HEK293 (cell line): ENCODE data around the gene PIP5KL1.

ENCODE experiments used
- GFI1B ChIP-seq: fragments of 450-650 bp; formaldehyde crosslinking; IDR thresholded peaks from 2 replicates; pipeline ENCODE4 v1.5.1; 2016; ENCODE audit warnings: missing biosample characterization, missing genetic modification characterization
- HOXC10 ChIP-seq: sonication (generic); formaldehyde crosslinking; IDR thresholded peaks from 2 replicates; pipeline ENCODE4 v1.8.1; 2023; ENCODE audit warnings: mild to moderate bottlenecking, missing genetic modification reagents
- ZNF140 ChIP-seq: fragments of 450-650 bp; formaldehyde crosslinking; IDR thresholded peaks from 2 replicates; pipeline ENCODE4 v1.5.1; 2016; ENCODE audit warnings: missing biosample characterization, missing genetic modification characterization
- ZNF146 ChIP-seq: fragments of 450-650 bp; formaldehyde crosslinking; IDR thresholded peaks from 2 replicates; pipeline ENCODE4 v1.5.1; 2016; ENCODE audit warnings: missing biosample characterization, missing genetic modification characterization
- ZNF175 ChIP-seq: fragments of 450-650 bp; formaldehyde crosslinking; IDR thresholded peaks from 2 replicates; pipeline ENCODE4 v1.5.1; 2016; ENCODE audit warnings: missing biosample characterization, missing genetic modification characterization
- ZNF37A ChIP-seq: fragments of 450-650 bp; IDR thresholded peaks from 2 replicates; pipeline ENCODE4 v1.5.1; 2018; ENCODE audit warnings: missing biosample characterization, missing genetic modification characterization
- ZNF404 ChIP-seq: fragments of 450-650 bp; formaldehyde crosslinking; IDR thresholded peaks from 2 replicates; pipeline ENCODE4 v1.5.1; 2017; ENCODE audit warnings: missing biosample characterization, missing genetic modification characterization
- ZNF561 ChIP-seq: fragments of 450-650 bp; IDR thresholded peaks from 2 replicates; pipeline ENCODE4 v1.5.1; 2018; ENCODE audit warnings: missing biosample characterization, missing genetic modification characterization, borderline replicate concordance
- ZNF629 ChIP-seq: fragments of 450-650 bp; formaldehyde crosslinking; IDR thresholded peaks from 2 replicates; pipeline ENCODE4 v1.5.1; 2017; ENCODE audit warnings: missing biosample characterization, missing genetic modification characterization
- ZNF654 ChIP-seq: fragments of 450-650 bp; formaldehyde crosslinking; IDR thresholded peaks from 2 replicates; pipeline ENCODE4 v1.5.1; 2016; ENCODE audit warnings: low read depth, missing biosample characterization, missing genetic modification characterization
- ZSCAN30 ChIP-seq: fragments of 450-650 bp; IDR thresholded peaks from 2 replicates; pipeline ENCODE4 v1.5.1; 2018; ENCODE audit warnings: missing biosample characterization, mild to moderate bottlenecking, missing genetic modification characterization, moderate library complexity
- TF ChIP-seq, protein P1 (sequence below): fragments of 450-650 bp; formaldehyde crosslinking; IDR thresholded peaks from 2 replicates; pipeline ENCODE4 v1.5.1; 2016; ENCODE audit warnings: missing biosample characterization, missing genetic modification characterization
- TF ChIP-seq, protein P2 (sequence below): fragments of 450-650 bp; formaldehyde crosslinking; IDR thresholded peaks from 2 replicates; pipeline ENCODE4 v1.5.1; 2016; ENCODE audit warnings: missing biosample characterization, missing genetic modification characterization, borderline replicate concordance
- TF ChIP-seq, protein P3 (sequence below): fragments of 450-650 bp; formaldehyde crosslinking; IDR thresholded peaks from 2 replicates; pipeline ENCODE4 v1.5.1; 2016; ENCODE audit warnings: missing biosample characterization, missing genetic modification characterization
- TF ChIP-seq, protein P4 (sequence below): fragments of 450-650 bp; formaldehyde crosslinking; IDR thresholded peaks from 2 replicates; pipeline ENCODE4 v1.5.1; 2016; ENCODE audit warnings: missing biosample characterization, missing genetic modification characterization, borderline replicate concordance
- TF ChIP-seq, protein P5 (sequence below): fragments of 450-650 bp; IDR thresholded peaks from 2 replicates; pipeline ENCODE4 v1.5.1; 2018; ENCODE audit warnings: missing biosample characterization, mild to moderate bottlenecking, missing genetic modification characterization
- TF ChIP-seq, protein P6 (sequence below): fragments of 450-650 bp; formaldehyde crosslinking; IDR thresholded peaks from 2 replicates; pipeline ENCODE4 v1.5.1; 2017; ENCODE audit warnings: missing biosample characterization, missing genetic modification characterization
- TF ChIP-seq, protein P7 (sequence below): fragments of 450-650 bp; formaldehyde crosslinking; conservative IDR thresholded peaks from 2 replicates; pipeline ENCODE4 v1.5.1; 2016; ENCODE audit warnings: low read depth, missing biosample characterization, missing genetic modification characterization
- TF ChIP-seq, protein P8 (sequence below): fragments of 450-650 bp; formaldehyde crosslinking; IDR thresholded peaks from 2 replicates; pipeline ENCODE4; 2016; ENCODE audit warnings: missing biosample characterization, missing genetic modification characterization

PIP5KL1 gene

DNA sequence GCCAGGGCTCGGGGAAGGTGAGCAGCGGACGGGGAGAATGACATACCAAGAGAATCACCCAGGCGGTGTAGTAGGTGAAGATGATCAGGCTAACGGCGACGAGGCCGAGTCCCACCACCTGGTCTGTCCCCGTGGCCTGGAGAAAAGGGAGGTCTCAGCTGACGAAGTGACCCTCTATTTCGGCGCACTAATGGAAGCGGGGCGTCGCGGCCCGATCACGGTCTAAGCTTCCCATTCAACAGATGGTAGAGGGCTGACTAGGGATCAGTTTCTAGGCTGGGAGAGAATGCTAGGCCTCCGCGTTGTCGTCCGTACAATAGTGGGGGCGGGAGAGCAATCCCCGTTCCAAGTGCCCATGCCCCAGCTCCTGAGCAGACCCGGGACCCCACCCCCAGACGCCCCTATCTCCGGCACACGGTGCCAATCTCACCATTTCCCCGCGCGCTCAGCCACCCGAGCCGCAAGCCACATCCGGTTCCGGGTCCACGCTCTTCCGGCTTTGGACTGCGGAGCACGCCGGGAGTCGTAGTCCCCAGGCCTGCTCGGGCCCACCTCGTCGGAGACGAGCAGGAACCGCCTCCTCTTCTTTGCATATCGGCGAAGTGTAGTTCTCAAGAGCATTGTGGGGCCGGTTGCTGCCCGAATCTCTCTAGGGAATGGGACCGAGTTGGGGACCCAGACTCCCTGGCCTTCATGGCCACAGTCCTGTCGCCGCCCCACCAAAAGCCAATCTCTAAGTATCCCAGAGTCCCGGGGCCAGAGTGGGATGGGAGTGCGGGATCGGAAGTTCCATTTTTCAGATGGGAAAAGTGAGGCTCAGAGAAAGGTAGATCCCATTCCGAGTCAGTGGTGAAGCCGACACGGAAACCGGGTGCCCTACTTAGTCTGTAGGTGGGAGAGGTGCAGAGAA is 7.1 kb upstream of the PIP5KL1 start, which contains the start of gene DPM2 (continued):
- TF ChIP-seq, protein P1, sequence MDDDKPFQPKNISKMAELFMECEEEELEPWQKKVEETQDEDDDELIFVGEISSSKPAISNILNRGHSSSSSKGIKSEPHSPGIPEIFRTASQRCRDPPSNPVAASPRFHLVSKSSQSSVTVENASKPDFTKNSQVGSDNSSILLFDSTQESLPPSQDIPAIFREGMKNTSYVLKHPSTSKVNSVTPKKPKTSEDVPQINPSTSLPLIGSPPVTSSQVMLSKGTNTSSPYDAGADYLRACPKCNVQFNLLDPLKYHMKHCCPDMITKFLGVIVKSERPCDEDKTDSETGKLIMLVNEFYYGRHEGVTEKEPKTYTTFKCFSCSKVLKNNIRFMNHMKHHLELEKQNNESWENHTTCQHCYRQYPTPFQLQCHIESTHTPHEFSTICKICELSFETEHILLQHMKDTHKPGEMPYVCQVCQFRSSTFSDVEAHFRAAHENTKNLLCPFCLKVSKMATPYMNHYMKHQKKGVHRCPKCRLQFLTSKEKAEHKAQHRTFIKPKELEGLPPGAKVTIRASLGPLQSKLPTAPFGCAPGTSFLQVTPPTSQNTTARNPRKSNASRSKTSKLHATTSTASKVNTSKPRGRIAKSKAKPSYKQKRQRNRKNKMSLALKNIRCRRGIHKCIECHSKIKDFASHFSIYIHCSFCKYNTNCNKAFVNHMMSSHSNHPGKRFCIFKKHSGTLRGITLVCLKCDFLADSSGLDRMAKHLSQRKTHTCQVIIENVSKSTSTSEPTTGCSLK: no peak
- TF ChIP-seq ZNF140 (tag by site-specific recombination) (no peak), HOXC10 (CRISPR knock-in tag) (no peak), ZNF561 (tag by site-specific recombination) (no peak), ZSCAN30 (no peak), ZNF175 (tag by site-specific recombination) (no peak), GFI1B (tag by site-specific recombination) (no peak), ZNF629 (tag by site-specific recombination) (peak; percentile 54; the same call in 1 of the 2 replicates), ZNF404 (tag by site-specific recombination) (no peak), ZNF146 (tag by site-specific recombination) (no peak), ZNF654 (tag by site-specific recombination) (no peak), ZNF37A (tag by site-specific recombination) (no peak)
- TF ChIP-seq, protein P2, sequence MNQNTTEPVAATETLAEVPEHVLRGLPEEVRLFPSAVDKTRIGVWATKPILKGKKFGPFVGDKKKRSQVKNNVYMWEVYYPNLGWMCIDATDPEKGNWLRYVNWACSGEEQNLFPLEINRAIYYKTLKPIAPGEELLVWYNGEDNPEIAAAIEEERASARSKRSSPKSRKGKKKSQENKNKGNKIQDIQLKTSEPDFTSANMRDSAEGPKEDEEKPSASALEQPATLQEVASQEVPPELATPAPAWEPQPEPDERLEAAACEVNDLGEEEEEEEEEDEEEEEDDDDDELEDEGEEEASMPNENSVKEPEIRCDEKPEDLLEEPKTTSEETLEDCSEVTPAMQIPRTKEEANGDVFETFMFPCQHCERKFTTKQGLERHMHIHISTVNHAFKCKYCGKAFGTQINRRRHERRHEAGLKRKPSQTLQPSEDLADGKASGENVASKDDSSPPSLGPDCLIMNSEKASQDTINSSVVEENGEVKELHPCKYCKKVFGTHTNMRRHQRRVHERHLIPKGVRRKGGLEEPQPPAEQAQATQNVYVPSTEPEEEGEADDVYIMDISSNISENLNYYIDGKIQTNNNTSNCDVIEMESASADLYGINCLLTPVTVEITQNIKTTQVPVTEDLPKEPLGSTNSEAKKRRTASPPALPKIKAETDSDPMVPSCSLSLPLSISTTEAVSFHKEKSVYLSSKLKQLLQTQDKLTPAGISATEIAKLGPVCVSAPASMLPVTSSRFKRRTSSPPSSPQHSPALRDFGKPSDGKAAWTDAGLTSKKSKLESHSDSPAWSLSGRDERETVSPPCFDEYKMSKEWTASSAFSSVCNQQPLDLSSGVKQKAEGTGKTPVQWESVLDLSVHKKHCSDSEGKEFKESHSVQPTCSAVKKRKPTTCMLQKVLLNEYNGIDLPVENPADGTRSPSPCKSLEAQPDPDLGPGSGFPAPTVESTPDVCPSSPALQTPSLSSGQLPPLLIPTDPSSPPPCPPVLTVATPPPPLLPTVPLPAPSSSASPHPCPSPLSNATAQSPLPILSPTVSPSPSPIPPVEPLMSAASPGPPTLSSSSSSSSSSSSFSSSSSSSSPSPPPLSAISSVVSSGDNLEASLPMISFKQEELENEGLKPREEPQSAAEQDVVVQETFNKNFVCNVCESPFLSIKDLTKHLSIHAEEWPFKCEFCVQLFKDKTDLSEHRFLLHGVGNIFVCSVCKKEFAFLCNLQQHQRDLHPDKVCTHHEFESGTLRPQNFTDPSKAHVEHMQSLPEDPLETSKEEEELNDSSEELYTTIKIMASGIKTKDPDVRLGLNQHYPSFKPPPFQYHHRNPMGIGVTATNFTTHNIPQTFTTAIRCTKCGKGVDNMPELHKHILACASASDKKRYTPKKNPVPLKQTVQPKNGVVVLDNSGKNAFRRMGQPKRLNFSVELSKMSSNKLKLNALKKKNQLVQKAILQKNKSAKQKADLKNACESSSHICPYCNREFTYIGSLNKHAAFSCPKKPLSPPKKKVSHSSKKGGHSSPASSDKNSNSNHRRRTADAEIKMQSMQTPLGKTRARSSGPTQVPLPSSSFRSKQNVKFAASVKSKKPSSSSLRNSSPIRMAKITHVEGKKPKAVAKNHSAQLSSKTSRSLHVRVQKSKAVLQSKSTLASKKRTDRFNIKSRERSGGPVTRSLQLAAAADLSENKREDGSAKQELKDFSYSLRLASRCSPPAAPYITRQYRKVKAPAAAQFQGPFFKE (tag by site-specific recombination): no peak
- TF ChIP-seq, protein P3, sequence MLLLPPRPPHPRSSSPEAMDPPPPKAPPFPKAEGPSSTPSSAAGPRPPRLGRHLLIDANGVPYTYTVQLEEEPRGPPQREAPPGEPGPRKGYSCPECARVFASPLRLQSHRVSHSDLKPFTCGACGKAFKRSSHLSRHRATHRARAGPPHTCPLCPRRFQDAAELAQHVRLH (tag by site-specific recombination): 0 out of 2 replicates have a peak, but pooled peaks have one; percentile 60
- TF ChIP-seq, protein P4, sequence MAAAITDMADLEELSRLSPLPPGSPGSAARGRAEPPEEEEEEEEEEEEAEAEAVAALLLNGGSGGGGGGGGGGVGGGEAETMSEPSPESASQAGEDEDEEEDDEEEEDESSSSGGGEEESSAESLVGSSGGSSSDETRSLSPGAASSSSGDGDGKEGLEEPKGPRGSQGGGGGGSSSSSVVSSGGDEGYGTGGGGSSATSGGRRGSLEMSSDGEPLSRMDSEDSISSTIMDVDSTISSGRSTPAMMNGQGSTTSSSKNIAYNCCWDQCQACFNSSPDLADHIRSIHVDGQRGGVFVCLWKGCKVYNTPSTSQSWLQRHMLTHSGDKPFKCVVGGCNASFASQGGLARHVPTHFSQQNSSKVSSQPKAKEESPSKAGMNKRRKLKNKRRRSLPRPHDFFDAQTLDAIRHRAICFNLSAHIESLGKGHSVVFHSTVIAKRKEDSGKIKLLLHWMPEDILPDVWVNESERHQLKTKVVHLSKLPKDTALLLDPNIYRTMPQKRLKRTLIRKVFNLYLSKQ: no peak
- TF ChIP-seq, protein P5, sequence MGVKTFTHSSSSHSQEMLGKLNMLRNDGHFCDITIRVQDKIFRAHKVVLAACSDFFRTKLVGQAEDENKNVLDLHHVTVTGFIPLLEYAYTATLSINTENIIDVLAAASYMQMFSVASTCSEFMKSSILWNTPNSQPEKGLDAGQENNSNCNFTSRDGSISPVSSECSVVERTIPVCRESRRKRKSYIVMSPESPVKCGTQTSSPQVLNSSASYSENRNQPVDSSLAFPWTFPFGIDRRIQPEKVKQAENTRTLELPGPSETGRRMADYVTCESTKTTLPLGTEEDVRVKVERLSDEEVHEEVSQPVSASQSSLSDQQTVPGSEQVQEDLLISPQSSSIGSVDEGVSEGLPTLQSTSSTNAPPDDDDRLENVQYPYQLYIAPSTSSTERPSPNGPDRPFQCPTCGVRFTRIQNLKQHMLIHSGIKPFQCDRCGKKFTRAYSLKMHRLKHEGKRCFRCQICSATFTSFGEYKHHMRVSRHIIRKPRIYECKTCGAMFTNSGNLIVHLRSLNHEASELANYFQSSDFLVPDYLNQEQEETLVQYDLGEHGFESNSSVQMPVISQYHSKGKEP (tag by site-specific recombination): no peak
- TF ChIP-seq, protein P6, sequence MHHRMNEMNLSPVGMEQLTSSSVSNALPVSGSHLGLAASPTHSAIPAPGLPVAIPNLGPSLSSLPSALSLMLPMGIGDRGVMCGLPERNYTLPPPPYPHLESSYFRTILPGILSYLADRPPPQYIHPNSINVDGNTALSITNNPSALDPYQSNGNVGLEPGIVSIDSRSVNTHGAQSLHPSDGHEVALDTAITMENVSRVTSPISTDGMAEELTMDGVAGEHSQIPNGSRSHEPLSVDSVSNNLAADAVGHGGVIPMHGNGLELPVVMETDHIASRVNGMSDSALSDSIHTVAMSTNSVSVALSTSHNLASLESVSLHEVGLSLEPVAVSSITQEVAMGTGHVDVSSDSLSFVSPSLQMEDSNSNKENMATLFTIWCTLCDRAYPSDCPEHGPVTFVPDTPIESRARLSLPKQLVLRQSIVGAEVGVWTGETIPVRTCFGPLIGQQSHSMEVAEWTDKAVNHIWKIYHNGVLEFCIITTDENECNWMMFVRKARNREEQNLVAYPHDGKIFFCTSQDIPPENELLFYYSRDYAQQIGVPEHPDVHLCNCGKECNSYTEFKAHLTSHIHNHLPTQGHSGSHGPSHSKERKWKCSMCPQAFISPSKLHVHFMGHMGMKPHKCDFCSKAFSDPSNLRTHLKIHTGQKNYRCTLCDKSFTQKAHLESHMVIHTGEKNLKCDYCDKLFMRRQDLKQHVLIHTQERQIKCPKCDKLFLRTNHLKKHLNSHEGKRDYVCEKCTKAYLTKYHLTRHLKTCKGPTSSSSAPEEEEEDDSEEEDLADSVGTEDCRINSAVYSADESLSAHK: no peak
- TF ChIP-seq, protein P7, sequence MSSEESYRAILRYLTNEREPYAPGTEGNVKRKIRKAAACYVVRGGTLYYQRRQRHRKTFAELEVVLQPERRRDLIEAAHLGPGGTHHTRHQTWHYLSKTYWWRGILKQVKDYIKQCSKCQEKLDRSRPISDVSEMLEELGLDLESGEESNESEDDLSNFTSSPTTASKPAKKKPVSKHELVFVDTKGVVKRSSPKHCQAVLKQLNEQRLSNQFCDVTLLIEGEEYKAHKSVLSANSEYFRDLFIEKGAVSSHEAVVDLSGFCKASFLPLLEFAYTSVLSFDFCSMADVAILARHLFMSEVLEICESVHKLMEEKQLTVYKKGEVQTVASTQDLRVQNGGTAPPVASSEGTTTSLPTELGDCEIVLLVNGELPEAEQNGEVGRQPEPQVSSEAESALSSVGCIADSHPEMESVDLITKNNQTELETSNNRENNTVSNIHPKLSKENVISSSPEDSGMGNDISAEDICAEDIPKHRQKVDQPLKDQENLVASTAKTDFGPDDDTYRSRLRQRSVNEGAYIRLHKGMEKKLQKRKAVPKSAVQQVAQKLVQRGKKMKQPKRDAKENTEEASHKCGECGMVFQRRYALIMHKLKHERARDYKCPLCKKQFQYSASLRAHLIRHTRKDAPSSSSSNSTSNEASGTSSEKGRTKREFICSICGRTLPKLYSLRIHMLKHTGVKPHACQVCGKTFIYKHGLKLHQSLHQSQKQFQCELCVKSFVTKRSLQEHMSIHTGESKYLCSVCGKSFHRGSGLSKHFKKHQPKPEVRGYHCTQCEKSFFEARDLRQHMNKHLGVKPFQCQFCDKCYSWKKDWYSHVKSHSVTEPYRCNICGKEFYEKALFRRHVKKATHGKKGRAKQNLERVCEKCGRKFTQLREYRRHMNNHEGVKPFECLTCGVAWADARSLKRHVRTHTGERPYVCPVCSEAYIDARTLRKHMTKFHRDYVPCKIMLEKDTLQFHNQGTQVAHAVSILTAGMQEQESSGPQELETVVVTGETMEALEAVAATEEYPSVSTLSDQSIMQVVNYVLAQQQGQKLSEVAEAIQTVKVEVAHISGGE (tag by site-specific recombination): peak; percentile 96
- TF ChIP-seq, protein P8, sequence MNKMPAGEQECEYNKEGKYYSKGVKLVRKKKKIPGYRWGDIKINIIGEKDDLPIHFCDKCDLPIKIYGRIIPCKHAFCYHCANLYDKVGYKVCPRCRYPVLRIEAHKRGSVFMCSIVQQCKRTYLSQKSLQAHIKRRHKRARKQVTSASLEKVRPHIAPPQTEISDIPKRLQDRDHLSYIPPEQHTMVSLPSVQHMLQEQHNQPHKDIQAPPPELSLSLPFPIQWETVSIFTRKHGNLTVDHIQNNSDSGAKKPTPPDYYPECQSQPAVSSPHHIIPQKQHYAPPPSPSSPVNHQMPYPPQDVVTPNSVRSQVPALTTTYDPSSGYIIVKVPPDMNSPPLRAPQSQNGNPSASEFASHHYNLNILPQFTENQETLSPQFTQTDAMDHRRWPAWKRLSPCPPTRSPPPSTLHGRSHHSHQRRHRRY (tag by site-specific recombination): no peak
